ENCODE measurements around the gene DNAH5. TPM values are rescaled to one million over a fixed set of nuclear protein-coding genes. Genes with fewer than 3 reads are reported as not detected.

The DNAH5 gene
- total RNA-seq, 1 donor from 2014 or later = 3.2 TPM

Other genes starting within 250 kb of the DNAH5 start
- gene TRIO, start 198.7 kb upstream of the DNAH5 start, total RNA-seq = 34.9 TPM